GM19438 (cell line): Measurements from ENCODE around the gene CCDC3.

Experiments used
- ATAC-seq: cut with Tn5 transposase; IDR thresholded peaks from one replicate; pipeline ENCODE4 v1.9.1; 2021; ENCODE audit warnings: low read depth; ENCODE audit not compliant: unreplicated experiment

Gene CCDC3

DNA sequence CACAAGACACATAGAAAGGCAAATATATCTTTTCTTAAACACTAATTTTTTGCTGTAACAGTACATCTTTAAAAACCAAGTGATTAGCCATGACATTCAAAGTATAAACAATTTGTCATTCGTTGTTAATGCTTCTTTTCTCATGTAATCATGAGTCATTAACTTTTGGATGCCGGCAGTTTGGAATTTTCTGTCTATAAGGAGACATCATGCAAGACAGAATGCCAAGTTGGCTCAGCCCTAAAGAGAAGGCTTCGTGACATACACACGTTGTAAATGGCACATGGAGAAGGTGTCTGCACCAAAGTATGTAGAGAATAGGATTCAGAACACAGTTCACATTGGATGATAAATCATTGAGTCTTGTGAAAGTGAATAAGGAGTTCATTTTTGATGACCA is 35.9 kb downstream of the CCDC3 start:
- ATAC-seq: no peak

DNA sequence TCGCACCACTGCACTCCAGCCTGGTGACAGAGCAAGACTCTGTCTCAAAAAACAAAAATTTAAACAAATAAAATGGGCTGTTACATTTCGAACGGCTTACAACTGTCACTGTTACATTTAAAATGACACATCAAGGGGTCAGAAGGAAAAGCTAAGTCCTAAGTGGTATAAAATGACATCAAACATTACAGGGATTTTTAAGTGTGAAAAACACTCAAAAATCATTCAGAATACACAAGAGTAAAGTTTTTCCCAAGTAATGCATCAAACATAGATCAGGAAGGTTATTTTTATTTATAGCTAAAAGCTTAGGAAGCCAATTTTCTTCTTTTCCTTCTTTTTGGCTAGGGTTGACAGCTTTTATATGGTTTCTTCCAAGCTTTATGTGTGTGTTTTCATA is 39.0 kb downstream of the CCDC3 start:
- ATAC-seq: no peak

DNA sequence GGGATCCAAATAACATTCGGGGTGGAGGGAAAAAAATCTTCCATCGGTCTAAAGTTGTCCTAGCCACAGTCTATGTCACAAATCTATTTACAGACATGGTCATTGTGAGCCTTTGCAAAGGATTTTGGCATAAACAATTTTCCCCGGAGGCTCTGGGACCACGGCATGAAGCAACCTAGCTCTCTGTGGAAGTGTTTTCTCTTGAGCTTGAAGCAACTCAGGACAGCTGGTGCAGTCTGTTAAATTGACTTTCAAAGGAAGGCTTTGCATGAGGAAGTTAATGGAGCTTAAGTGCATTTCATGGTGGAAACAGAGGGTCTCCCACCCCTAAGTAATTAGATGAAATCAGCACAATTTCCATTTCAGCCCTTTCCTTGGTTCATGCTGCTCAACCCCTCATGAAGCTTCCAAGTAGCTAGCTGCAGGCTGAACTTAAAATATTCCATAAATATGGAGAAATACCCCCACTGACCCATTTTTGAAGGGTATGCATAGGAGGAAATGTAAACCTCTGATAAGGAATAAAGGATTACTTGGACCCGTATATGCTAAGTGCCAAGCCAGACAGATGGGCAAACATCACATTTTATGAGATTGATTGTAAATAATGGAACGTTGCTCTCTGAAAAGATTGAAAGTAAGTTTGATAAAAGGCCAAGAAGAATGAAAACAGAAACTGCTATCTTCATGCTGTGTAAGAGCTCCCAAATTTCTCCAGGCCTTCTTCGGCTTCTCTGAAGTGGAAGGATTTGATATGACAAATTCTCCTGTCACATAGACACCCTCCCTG is 39.9 kb downstream of the CCDC3 start:
- ATAC-seq: no peak

DNA sequence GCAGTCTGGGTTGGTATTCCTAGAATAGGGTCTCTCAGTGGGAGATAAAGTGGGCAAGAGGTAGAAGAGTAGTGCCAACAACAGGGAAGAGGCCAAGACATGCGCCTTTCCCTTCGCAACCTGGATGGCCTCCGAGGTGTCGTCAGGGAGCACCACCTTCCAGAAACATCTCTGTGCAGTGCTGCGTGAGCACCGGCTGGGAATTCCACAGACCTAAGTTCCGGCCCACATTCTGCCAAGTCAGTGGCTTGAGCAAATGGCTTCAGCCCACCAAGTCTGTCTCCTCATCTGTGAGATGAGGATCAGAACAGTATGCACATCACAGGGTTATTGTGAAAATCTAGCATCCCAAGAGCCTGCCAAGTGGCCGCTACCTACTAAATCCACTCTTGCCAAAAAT is 40.6 kb downstream of the CCDC3 start:
- no peak for ATAC-seq

DNA sequence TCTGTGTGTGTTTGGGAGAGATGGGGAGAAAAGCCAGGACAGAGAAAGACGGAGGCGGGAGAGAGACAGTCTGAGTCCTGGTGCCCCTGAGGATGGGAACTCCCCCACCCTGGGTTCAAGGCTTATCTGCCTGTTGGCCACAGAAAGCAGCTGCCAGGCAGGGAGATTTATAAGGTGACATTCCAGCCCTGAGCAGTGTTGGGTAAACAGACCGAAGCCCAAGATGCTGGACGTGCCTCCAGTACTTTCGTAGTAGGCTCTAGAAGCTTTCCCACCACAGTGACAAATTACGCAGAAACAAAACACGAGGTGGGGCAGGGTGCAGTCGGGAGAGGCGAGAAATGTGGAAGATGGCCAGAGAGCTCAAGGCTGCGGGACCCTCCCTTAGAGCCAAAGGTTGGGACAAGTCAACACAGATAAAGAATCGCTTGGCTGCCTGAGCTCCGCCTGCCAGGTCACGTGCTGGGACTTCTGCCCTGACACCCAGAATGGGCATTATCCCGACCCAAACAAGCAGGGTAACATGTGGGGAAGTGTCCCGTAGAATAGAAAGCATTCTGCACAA is 41.1 kb downstream of the CCDC3 start:
- ATAC-seq: no peak

DNA sequence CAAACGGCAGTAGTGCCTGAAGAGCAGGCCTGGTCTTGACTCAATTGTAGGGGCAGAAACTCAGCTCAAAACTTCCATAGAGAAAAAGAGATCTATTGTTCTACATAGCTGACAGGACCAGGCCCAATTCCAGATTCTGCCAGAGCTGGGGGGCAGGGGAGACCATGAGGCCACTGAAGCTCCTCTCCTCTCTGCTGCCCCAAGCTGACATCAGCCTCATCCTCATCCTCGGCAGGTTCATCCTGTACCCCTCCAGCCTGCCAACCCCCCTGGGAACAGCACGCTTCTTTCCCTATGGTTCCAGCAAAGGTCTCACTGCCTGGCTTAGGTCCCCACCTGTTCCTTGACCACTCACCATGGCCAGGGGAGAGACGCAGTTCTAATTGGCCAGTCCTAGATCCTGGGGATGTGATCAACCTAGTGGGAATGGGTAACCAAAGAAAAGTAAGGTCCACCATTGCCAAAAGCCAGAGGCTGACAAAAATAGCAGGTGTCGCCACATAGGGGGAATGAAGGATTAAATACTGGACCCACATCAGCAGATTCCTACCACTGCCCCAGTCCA is 42.9 kb downstream of the CCDC3 start:
- no peak for ATAC-seq

DNA sequence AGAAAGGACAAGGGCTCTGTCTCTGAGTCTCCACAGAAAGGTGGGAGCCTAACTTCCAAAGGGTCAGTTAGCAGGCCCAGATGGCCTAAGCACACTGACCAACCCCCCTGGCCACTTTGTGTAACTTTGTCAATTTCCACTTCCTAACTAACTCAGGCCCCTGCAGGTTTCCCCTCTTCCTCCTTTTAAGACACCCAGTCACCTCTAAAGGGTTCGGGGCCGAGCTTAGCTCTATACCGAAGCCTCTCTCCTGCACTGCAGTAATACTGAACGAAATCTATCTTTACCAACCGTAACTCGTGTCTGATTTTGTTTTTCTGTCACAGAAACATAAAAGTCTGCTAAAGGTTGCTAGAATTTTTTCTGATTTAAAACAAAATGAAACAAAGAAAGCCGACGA is 44.4 kb downstream of the CCDC3 start:
- ATAC-seq: no peak

DNA sequence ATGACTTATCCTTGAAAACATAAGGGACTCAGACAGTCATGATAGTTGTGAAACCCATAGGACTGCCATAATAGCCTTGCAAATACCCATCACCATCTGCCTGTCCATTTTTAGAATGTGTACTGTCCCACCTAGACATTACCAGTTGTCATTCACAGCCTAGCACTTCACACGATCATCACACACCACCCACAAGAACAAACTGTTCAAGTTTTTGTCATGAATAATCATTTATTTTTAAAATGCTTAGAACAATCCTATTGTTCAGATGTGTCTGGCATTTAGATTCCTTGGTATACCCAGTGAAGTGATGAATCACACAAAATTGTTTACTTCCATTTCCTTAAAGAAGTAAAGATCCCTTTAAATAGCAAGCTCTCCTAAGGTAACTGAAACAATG is 46.6 kb downstream of the CCDC3 start:
- no peak for ATAC-seq

DNA sequence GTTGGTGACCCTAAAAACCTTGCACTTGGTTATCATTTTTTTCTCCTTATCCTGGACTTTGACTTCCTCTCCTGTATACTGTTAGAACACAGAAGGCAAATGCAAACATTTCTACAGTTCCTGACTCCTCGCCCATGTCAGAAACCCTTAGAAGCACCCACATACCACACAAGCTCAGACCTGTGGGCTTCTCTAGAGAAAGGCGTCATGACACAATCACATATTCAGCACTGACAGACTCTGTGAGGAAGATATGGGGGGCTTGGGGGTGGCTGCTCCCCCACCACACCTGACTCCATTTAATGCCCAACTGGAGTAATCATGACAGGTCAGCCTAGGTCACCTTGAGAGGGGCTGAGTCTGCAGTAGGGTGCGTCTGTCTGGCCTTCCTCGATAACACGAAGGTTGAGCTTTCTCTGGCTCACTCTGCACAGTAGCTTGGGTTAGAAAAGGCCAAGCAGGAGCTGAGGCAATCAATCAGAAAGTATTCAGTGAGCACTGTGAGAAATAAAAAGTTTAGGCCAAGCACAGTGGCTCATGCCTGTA is 50.9 kb downstream of the CCDC3 start:
- ATAC-seq: no peak

DNA sequence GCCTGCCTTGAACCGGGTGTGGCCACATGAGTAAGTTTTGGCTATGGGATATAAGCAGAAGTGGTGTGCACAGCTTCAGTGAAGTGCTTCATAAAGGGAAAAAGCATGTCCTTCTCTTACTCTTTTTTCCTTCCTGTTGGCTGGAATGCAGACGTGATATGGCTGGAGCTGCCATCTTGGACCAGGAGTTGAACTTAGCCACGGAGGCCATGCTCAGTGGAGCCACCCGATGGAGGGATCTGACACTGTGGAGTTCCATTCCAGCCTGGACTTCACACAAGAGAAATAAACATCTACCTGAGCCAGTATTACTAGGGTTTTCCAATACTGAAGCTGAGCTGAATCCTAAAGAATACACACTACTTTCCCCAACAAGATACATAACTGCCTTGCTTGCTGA is 52.3 kb downstream of the CCDC3 start:
- no peak for ATAC-seq

DNA sequence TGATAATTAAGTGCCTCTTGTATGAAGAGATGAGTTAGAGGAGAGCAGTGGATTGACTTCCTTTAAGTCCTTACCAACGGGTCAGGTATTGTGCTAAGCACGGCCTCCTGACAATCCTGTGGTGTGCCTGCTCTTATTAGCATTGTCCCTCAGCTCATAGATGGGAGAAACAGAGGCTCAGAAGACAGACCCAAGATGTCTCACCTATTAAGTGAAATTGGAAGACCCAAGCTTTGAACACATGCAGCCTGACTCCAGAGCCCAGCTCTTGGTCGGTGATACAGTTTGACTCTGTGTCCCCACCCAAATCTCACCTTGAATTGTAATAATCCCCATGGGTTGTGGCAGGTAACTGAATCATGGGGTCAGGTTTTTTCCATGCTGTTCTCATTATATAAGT is 53.8 kb downstream of the CCDC3 start:
- no peak for ATAC-seq

DNA sequence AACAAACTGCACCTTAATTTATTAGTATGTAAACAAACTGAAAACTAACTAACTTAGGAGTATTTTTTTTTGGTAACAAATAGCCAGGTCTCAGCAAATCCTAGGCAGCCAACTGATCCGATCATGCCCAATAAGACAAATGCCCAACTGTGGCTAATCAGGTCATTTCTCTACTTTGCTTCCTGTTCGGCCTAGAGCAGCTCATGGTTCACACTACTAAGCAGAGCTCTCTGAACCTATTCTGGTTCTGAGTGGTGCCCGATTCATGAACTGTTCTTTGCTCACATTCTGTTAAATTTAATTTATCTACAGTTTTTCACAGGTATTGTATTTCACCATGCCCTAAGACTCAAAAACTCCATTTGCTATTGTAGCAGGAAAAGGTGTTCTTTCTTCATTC is 55.1 kb downstream of the CCDC3 start:
- no peak for ATAC-seq

DNA sequence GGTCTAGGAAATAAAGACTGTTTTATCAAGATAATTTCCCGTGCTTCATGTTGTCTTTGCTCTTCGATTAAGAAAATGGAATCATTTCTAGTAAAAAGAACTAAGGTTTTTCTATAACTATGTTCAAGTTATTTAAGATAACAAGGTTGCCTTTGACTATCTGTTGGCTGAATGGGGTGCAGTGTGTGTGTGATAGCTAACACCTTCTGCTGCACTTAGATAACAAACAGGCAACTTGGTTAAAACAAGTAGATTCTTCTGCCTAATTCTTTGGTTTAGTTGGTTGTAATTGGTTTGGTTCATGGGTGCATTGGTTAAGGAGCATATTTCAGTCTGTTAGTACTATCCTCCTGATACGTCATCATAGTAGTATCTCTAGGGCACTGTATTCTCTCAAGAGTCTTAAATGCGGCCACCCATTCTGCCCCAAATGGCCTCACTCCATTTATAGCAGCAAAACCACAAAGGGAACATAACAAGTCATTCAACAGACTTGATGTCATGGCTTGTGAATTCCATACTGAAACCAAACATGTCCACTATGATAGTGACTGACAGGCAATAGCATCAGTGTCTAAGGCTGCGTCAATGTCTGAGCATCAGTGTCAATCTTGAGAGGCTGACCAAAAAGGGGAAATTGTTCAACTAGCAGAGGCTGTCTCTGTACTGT is 55.7 kb downstream of the CCDC3 start:
- no peak for ATAC-seq

DNA sequence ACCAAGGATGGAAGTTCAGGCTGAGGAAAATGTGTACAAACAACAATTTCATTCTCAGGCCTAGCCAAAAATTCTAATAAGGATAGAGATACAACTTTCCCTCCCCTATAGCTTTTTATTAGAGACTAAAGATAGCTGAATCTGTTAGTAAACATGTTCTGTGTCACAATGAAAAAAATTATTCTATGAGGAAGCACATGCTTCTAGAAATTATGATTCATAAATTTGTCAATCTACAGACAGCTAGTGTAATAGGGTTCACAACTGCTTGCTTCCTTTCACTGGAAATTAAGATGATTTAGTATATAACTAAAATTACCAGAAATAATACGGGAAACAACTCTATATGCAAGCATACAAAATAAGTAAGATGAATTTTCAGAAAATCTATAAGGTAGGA is 56.6 kb downstream of the CCDC3 start:
- no peak for ATAC-seq

DNA sequence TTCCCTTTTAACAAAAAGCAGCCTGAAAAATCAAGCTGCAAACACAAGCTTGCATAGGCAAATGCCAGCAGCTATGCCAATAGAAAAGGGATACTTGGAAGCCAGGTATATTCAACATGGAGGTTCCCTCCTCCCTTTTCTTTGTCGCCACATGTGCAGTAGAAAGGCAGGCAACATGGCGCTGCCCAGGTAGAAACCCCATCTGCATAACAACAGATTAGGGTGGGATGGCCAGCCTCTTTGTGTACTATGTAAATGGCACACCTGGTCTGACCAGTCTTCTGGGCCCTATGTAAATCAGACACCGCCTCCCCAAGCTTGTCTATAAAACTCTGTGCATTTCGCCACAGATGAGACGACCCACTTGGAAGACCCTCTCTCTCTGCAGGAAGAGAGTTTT is 58.1 kb downstream of the CCDC3 start:
- ATAC-seq: no peak

DNA sequence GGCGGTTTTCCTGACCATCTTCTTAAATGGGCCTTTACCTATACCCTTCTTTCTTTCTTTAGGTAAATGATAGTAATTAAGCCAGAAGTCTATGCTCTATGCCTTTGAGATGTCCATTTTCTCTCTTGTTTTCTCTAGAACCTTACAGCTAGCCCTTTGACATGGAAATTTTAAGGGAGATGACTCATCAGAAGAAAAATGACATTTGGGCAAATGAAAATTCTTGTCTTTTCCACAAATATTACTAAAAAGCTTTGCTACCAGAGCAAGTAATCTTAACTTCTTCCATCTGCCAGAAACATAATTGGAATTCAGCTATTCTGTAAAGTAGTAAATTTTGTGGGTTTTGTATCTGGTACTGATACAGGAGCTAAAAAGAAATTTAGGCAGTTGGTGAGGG is 59.5 kb downstream of the CCDC3 start:
- no peak for ATAC-seq

DNA sequence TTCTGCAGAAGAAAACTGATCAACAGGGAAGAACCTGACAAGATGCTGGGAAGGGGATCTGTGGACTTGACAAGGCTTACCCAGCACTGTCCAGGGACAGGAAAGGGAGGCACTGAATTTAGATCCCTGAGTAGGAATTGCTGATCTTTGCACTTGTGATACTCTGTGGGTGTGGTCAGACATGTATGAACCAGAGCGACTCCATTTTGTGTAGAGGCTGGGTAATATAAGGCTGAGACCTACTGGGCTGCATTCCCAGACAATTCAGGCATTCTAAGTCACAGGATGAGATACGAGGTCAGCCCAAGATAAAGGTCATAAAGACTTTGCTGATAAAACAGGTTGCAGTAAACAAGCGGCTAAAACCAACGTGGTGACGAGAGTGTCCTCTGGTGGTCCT is 60.7 kb downstream of the CCDC3 start:
- no peak for ATAC-seq

DNA sequence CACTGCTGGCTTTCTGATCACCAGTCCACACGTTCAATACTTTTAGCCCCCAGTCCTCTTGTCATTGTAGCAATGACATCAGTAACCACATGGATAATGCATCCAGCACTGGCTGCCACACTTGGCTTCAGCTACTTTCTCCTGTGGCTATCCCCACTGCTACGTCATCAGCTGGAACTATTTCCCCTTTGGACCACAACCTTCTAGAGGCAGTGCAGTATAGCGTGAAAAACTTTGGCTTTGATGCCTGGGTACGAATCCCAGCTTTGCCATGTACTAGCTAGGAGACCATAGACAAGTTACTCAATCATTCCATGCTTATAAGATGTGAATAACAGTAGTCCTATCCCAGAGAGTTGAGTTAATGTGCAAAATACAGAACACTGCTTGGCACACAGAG is 63.2 kb downstream of the CCDC3 start:
- no peak for ATAC-seq

DNA sequence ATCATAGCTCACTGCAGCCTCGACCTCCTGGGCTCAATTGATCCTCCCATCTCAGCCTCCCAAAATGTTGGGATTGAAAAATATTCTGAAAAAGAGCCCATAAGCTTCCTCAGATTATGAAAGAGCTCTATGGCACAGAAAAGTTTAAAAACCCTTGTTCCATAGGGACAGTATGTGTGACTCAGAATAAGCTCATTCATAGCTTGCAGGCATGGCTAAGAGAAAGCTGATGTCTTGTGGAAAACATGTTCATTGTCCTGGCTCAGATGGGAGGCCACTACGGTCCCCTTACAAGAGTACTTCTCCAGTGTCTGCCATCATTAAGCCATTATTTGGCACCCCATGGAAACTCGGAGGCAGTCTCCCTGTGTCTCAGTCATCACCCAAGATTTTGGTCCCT is 64.0 kb downstream of the CCDC3 start:
- no peak for ATAC-seq

DNA sequence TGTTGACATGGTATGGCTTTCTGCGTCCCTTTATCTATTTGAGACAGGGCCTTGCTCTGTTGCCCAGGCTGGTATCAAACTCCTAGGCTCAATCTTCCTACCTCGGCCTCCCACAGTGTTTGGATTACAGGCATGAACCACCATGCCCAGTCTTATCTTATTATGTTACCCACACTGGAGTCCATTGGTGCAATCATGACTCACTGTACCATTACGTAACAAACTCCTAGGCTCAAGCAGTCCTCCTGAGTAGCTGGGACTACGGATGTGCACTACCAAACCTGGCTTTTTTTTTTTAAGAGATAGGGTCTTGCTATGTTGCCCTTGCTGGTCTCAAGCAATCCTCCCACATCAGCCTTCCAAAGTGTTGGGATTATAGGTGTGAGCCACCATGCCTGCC is 66.7 kb downstream of the CCDC3 start:
- ATAC-seq: no peak

DNA sequence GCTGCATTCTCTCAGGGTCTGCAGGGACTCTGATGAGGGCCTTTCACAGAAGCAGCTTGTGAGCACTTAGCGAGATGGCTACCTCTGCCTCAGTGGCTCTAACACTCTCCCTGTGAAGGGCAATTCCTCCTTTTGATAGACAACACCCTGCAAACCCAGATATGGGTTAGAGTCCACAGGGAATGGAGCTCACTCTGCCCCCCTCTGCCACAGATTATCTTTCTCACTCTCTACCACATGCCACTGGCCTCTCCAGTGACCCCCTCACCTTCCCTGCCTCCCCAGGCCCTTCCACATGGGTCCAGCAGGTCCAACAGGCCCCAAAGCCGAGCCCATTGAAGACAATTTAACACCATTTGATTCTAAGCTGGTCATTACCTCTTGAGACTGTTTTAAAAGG is 72.1 kb downstream of the CCDC3 start:
- no peak for ATAC-seq

DNA sequence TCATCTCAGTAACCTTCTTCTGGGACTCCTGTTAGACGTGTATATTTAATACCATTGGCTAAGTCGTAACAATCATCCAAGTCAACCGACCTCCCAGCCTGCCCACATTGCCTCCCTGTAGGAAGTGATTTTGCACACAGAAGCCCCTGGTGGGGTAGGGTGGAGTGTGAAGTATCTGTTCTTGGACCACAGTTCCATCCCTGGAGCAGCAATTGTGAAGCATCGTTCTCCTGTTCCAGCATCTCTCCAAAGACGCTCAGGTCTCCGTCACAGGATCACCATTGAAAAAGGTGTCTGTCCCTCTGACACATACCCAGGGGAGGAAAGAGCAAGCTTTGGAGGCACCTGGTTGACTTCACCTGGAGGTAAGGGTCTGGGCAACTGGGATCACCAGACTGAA is 72.9 kb downstream of the CCDC3 start:
- ATAC-seq: no peak
